DOHH2 (cell line): ENCODE measurements around the gene ZNF462.

Experiments
- H3F3A ChIP-seq: fragments of 200-600 bp; sonication (generic), shearing (Covaris generic); 2 replicates; pipeline ENCODE4 v1.6.0; 2016; ENCODE audit warnings: antibody characterized with exemption, mild to moderate bottlenecking; ENCODE audit not compliant: control insufficient read depth, insufficient read depth
- H3K27ac ChIP-seq: fragments of 200-600 bp; sonication (generic); 2 replicates; pipeline ENCODE4 v1.5.1; 2014; ENCODE audit warnings: low read depth, mild to moderate bottlenecking, low read length, moderate library complexity
- H3K27me3 ChIP-seq: fragments of 200-600 bp; sonication (generic); 2 replicates; pipeline ENCODE4 v1.6.1; 2014; ENCODE audit warnings: mild to moderate bottlenecking, low read length, mixed read lengths; ENCODE audit not compliant: control insufficient read depth
- H3K36me3 ChIP-seq: fragments of 200-600 bp; sonication (generic); 2 replicates; pipeline ENCODE4 v1.6.1; 2014; ENCODE audit warnings: mild to moderate bottlenecking, low read length, moderate library complexity, mixed read lengths; ENCODE audit not compliant: control insufficient read depth
- H3K4me1 ChIP-seq: fragments of 200-600 bp; sonication (generic); 2 replicates; pipeline ENCODE4 v1.6.1; 2014; ENCODE audit warnings: mild to moderate bottlenecking, low read length, mixed read lengths; ENCODE audit not compliant: control insufficient read depth
- H3K4me2 ChIP-seq: fragments of 200-600 bp; sonication (generic); 2 replicates; pipeline ENCODE4 v1.6.0; 2014; ENCODE audit warnings: mild to moderate bottlenecking, low read length, moderate library complexity
- H3K4me3 ChIP-seq: fragments of 200-600 bp; sonication (generic); 2 replicates; pipeline ENCODE4 v1.5.1; 2014; ENCODE audit warnings: mild to moderate bottlenecking, low read length, mixed read lengths
- H3K79me2 ChIP-seq: fragments of 200-600 bp; sonication (generic); 2 replicates; pipeline ENCODE4 v1.6.1; 2014; ENCODE audit warnings: mild to moderate bottlenecking, low read length, mixed read lengths; ENCODE audit not compliant: control insufficient read depth
- H3K9me2 ChIP-seq: fragments of 200-600 bp; sonication (generic); replicated peaks from 2 replicates; pipeline ENCODE4 v1.6.1; 2014; ENCODE audit warnings: mild to moderate bottlenecking, low read length, mixed read lengths; ENCODE audit not compliant: control insufficient read depth
- H3K9me3 ChIP-seq: fragments of 200-600 bp; sonication (generic); 2 replicates; pipeline ENCODE4 v1.6.1; 2014; ENCODE audit warnings: antibody characterized with exemption, low read length, mixed read lengths; ENCODE audit not compliant: control insufficient read depth, insufficient read depth
- H4K20me1 ChIP-seq: fragments of 200-600 bp; sonication (generic); 2 replicates; pipeline ENCODE4 v1.6.0; 2014; ENCODE audit warnings: low read depth, mild to moderate bottlenecking, antibody characterized with exemption, low read length, moderate library complexity; ENCODE audit not compliant: control insufficient read depth, insufficient read depth
- EZH2phosphoT487 ChIP-seq: fragments of 200-600 bp; sonication (generic); IDR thresholded peaks from 2 replicates; pipeline ENCODE4 v1.6.1; 2017; ENCODE audit warnings: borderline replicate concordance, mild to moderate bottlenecking, antibody characterized with exemption, low read length, moderate library complexity, mixed read lengths
- TF ChIP-seq, protein P1 (sequence below): fragments of 200-600 bp; sonication (generic); IDR thresholded peaks from one replicate; pipeline ENCODE4 v1.5.1; 2014; ENCODE audit warnings: antibody characterized with exemption, mild to moderate bottlenecking, low read depth, low read length; ENCODE audit not compliant: poor library complexity, severe bottlenecking

ZNF462 gene

DNA sequence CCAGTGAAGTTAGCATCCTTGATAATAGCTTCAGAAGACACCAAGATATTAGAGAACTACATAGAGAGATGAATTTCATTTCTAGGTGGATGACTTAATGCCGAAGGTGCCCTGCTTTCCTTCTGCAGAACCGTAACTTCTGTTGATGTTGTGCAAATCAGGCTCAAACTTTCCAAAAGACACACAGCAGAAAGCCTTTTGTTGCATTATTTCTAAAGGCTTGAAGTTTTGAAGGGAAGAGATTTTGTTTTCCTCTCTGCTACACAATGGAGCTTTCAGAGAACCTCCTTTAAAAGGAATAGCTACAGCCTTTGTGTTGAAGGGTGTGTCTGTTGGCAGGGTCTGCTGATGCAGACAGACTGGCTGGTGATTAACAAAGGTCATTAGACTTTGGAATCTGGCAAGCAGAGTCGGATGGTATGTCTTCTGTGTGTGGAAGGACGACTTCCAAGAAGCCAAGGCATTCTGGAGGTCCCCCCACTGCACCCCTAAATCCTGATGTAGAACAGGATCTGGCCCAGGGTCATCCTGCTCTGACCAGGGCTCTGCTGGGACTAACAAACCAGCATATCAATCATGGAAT is 57.8 kb downstream of the ZNF462 start:
- Histone ChIP-seq H3K9me2 (no peaks in the 10 kb centered on the region), H3F3A (no peaks in the 10 kb centered on the region), H3K4me2 (no peak overlapping the region), H3K4me3 (no peak overlapping the region), H3K9me3 (no peaks in the 10 kb centered on the region), H3K4me1 (no peaks in the 10 kb centered on the region), H3K36me3 (no peaks in the 10 kb centered on the region), H3K27me3 (no peaks in the 10 kb centered on the region), H4K20me1 (no peaks in the 10 kb centered on the region), H3K27ac (no peak overlapping the region), H3K79me2 (no peaks in the 10 kb centered on the region)
- no peak for TF ChIP-seq EZH2phosphoT487
- TF ChIP-seq, protein P1, sequence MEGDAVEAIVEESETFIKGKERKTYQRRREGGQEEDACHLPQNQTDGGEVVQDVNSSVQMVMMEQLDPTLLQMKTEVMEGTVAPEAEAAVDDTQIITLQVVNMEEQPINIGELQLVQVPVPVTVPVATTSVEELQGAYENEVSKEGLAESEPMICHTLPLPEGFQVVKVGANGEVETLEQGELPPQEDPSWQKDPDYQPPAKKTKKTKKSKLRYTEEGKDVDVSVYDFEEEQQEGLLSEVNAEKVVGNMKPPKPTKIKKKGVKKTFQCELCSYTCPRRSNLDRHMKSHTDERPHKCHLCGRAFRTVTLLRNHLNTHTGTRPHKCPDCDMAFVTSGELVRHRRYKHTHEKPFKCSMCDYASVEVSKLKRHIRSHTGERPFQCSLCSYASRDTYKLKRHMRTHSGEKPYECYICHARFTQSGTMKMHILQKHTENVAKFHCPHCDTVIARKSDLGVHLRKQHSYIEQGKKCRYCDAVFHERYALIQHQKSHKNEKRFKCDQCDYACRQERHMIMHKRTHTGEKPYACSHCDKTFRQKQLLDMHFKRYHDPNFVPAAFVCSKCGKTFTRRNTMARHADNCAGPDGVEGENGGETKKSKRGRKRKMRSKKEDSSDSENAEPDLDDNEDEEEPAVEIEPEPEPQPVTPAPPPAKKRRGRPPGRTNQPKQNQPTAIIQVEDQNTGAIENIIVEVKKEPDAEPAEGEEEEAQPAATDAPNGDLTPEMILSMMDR, result no peak

DNA sequence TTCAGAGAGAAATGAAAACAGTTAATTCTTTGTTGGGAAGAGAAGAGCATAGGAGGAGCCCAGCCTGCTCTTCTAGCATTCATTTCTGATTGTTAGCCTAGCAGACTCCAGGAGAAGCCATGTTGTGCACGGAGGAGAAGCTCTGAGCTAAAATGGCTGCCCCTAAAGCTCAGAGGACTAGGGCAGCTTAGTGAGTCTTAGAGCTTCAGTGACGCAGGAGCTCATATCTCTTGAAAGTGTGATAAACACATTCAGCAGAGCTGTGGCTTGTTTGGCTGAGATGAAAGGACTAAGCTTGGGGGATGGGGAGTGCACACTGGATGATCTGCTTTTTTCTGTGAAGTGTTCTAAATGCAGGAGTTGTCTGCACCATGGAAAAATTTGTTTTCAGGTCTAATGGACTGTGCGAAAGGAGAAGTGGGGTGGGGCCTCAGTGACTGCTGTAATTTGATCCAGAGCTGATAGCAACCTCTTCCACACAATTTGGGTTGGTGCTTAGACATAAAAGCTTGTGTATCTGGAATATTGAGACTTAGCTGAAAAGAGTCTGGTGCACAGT is 58.5 kb downstream of the ZNF462 start:
- H3K4me3 ChIP-seq, result no peak overlapping the region
- no peak for TF ChIP-seq EZH2phosphoT487
- TF ChIP-seq, protein P1, result no peak
- no peak overlapping the region for H3K4me2 ChIP-seq
- H3K79me2 ChIP-seq, result no peaks in the 10 kb centered on the region
- H3K27ac ChIP-seq, result no peak overlapping the region
- H3F3A ChIP-seq, result no peaks in the 10 kb centered on the region
- H3K9me2 ChIP-seq, result no peaks in the 10 kb centered on the region
- no peaks in the 10 kb centered on the region for H3K36me3 ChIP-seq
- H3K4me1 ChIP-seq, result no peaks in the 10 kb centered on the region
- H4K20me1 ChIP-seq, result no peaks in the 10 kb centered on the region
- no peaks in the 10 kb centered on the region for H3K9me3 ChIP-seq
- H3K27me3 ChIP-seq, result no peaks in the 10 kb centered on the region

DNA sequence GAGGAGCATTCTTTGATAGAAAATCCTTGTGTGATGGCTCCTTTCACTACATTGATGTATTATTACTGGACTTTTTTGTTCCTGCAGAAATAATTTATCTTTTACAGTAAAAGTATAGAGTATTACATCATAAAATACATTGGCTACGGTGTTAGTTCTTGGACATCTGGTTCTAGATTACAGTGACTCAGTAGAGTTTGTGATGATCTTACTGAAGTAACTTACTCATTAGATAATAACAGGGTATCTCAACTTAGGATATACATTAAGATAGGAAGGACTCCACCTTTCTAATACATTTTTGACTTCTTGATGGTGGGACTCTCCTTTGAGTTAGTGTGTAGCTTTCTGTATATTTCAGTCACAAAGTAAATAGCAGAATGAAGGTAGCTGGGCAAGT is 59.1 kb downstream of the ZNF462 start:
- no peaks in the 10 kb centered on the region for H3K27me3 ChIP-seq
- H3F3A ChIP-seq, result no peaks in the 10 kb centered on the region
- no peaks in the 10 kb centered on the region for H3K9me2 ChIP-seq
- H3K4me3 ChIP-seq, result no peak overlapping the region
- no peaks in the 10 kb centered on the region for H4K20me1 ChIP-seq
- H3K27ac ChIP-seq, result no peak overlapping the region
- no peaks in the 10 kb centered on the region for H3K79me2 ChIP-seq
- H3K4me2 ChIP-seq, result no peak overlapping the region
- no peaks in the 10 kb centered on the region for H3K9me3 ChIP-seq
- H3K36me3 ChIP-seq, result no peaks in the 10 kb centered on the region
- no peaks in the 10 kb centered on the region for H3K4me1 ChIP-seq
- no peak for TF ChIP-seq EZH2phosphoT487
- TF ChIP-seq, protein P1, result no peak
